ENCODE measurements around the gene USP3.

- TF ChIP-seq NFIC (IDR thresholded peaks at IDR 0.05): no peak
- no peak for TF ChIP-seq RAD21 (IDR thresholded peaks at IDR 0.05; ENCODE audit: low read depth)
- no peak for TF ChIP-seq EP300 (IDR thresholded peaks at IDR 0.05; ENCODE audit: borderline replicate concordance)
- no peak for TF ChIP-seq TEAD4 (IDR thresholded peaks at IDR 0.05)
- TF ChIP-seq TCF12 (IDR thresholded peaks at IDR 0.05; ENCODE audit: low read depth): no peak
These were observed 11.0 kb upstream of the USP3 start for GRCh38 chr15:63493436-63493835.
